PC-9 (cell line): ENCODE measurements around the gene LCA5.

Experiments used
- EZH2 ChIP-seq: fragments of 200-600 bp; sonication (generic); IDR thresholded peaks from 2 replicates; pipeline ENCODE4 v1.8.0; 2017; ENCODE audit warnings: antibody characterized with exemption, low read depth
- TF ChIP-seq, protein P1 (sequence below): fragments of 200-600 bp; sonication (generic); conservative IDR thresholded peaks from 2 replicates; pipeline ENCODE4 v1.6.1; 2017; ENCODE audit warnings: mixed run types, antibody characterized with exemption, mild to moderate bottlenecking, moderate library complexity

DNA sequence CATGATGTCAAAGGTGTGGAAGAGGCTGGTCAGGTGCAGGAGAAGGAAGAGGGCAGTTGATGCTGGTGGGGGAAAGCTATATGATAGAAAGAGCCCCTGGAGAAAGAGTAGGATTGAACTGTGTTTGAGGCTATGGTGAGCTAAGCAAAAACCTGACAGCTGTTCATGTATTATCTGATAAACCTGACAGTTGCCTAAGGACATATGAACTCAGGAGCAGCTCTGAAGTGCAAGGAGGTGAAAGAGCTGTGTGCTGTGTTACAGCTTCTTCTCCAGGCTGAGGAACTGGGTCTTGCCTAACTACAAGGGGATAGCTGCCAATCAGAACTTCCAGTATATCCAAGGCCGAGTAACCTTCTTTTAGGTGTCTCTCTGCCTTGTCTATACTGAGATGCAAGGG is 81.8 kb downstream of the LCA5 start:
- no peak for TF ChIP-seq EZH2
- TF ChIP-seq, protein P1, sequence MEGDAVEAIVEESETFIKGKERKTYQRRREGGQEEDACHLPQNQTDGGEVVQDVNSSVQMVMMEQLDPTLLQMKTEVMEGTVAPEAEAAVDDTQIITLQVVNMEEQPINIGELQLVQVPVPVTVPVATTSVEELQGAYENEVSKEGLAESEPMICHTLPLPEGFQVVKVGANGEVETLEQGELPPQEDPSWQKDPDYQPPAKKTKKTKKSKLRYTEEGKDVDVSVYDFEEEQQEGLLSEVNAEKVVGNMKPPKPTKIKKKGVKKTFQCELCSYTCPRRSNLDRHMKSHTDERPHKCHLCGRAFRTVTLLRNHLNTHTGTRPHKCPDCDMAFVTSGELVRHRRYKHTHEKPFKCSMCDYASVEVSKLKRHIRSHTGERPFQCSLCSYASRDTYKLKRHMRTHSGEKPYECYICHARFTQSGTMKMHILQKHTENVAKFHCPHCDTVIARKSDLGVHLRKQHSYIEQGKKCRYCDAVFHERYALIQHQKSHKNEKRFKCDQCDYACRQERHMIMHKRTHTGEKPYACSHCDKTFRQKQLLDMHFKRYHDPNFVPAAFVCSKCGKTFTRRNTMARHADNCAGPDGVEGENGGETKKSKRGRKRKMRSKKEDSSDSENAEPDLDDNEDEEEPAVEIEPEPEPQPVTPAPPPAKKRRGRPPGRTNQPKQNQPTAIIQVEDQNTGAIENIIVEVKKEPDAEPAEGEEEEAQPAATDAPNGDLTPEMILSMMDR: no peak
